ENCODE measurements around the gene DECR2.

The DECR2 gene

GRCh38 chr16:426906-427249, 25.2 kb downstream of the DECR2 start:
- H3K79me2 ChIP-seq = peaks cover 26% of the 10 kb centered on the region
- peak overlapping the region; percentile 79 for H3K4me3 ChIP-seq (ENCODE audit: low read depth, low read length)
- no peaks in the 10 kb centered on the region for H3K9me3 ChIP-seq (ENCODE audit: control insufficient read depth, low read length)
- H3K4me1 ChIP-seq = peaks cover 8% of the 10 kb centered on the region
- H3K27ac ChIP-seq = peak overlapping the region; percentile 30
- no peaks in the 10 kb centered on the region for H3K36me3 ChIP-seq (ENCODE audit: control insufficient read depth, insufficient read depth, low read length)
- peak overlapping the region; percentile 95 for H3K4me2 ChIP-seq (ENCODE audit: low read length)
- no peak overlapping the region for H3K9ac ChIP-seq
- H3K27me3 ChIP-seq (ENCODE audit: control insufficient read depth, insufficient read depth, low read length) = no peaks in the 10 kb centered on the region
- no peak for TF ChIP-seq CTCF (IDR thresholded peaks at IDR 0.05)
- peak overlapping the region; percentile 47 for H2AFZ ChIP-seq

GRCh38 chr16:427250-427649, 25.6 kb downstream of the DECR2 start:
- Histone ChIP-seq H3K27ac (peak overlapping the region; percentile 30), H3K4me1 (peaks cover 8% of the 10 kb centered on the region), H3K27me3 (ENCODE audit: control insufficient read depth, insufficient read depth, low read length) (no peaks in the 10 kb centered on the region)

GRCh38 chr16:430904-431303, 29.2 kb downstream of the DECR2 start:
- Histone ChIP-seq H3K36me3 (ENCODE audit: control insufficient read depth, insufficient read depth, low read length) (no peaks in the 10 kb centered on the region), H3K4me3 (ENCODE audit: low read depth, low read length) (no peak overlapping the region), H3K9me3 (ENCODE audit: control insufficient read depth, low read length) (no peaks in the 10 kb centered on the region), H3K9ac (no peak overlapping the region), H3K4me1 (peaks cover 8% of the 10 kb centered on the region), H3K4me2 (ENCODE audit: low read length) (no peak overlapping the region), H2AFZ (no peak overlapping the region), H3K79me2 (peaks cover 29% of the 10 kb centered on the region), H3K27ac (no peak overlapping the region), H3K27me3 (ENCODE audit: control insufficient read depth, insufficient read depth, low read length) (no peaks in the 10 kb centered on the region)
- no peak for TF ChIP-seq CTCF (IDR thresholded peaks at IDR 0.05)

More at GRCh38 chr16:427250-427649, 25.6 kb downstream of the DECR2 start:
- Histone ChIP-seq H3K36me3 (ENCODE audit: control insufficient read depth, insufficient read depth, low read length) (no peaks in the 10 kb centered on the region), H2AFZ (peak overlapping the region; percentile 47), H3K9me3 (ENCODE audit: control insufficient read depth, low read length) (no peaks in the 10 kb centered on the region), H3K4me3 (ENCODE audit: low read depth, low read length) (peak overlapping the region; percentile 79), H3K4me2 (ENCODE audit: low read length) (peak overlapping the region; percentile 95), H3K79me2 (peaks cover 28% of the 10 kb centered on the region), H3K9ac (no peak overlapping the region)
- no peak for TF ChIP-seq CTCF (IDR thresholded peaks at IDR 0.05)

GRCh38 chr16:440627-441026, 38.9 kb downstream of the DECR2 start:
- no peak overlapping the region for H3K4me3 ChIP-seq (ENCODE audit: low read depth, low read length)
- H3K9ac ChIP-seq = no peak overlapping the region
- peaks cover 57% of the 10 kb centered on the region for H3K79me2 ChIP-seq
- H3K27me3 ChIP-seq (ENCODE audit: control insufficient read depth, insufficient read depth, low read length) = no peaks in the 10 kb centered on the region
- no peaks in the 10 kb centered on the region for H3K9me3 ChIP-seq (ENCODE audit: control insufficient read depth, low read length)
- H3K4me2 ChIP-seq (ENCODE audit: low read length) = no peak overlapping the region
- TF ChIP-seq CTCF (IDR thresholded peaks at IDR 0.05) = no peak
- H2AFZ ChIP-seq = no peak overlapping the region
- no peak overlapping the region for H3K27ac ChIP-seq
- no peaks in the 10 kb centered on the region for H3K4me1 ChIP-seq
- no peaks in the 10 kb centered on the region for H3K36me3 ChIP-seq (ENCODE audit: control insufficient read depth, insufficient read depth, low read length)

- no peak overlapping the region for H3K9ac ChIP-seq
- no peak for TF ChIP-seq CTCF (IDR thresholded peaks at IDR 0.05)
- peaks cover 60% of the 10 kb centered on the region for H3K79me2 ChIP-seq
Measured at GRCh38 chr16:441447-441846, 39.8 kb downstream of the DECR2 start.

More at GRCh38 chr16:441447-441846, 39.8 kb downstream of the DECR2 start:
- no peaks in the 10 kb centered on the region for H3K4me1 ChIP-seq
- H3K4me3 ChIP-seq (ENCODE audit: low read depth, low read length) = no peak overlapping the region
- H3K4me2 ChIP-seq (ENCODE audit: low read length) = no peak overlapping the region
- H3K27ac ChIP-seq = no peak overlapping the region
- no peaks in the 10 kb centered on the region for H3K36me3 ChIP-seq (ENCODE audit: control insufficient read depth, insufficient read depth, low read length)
- H3K27me3 ChIP-seq (ENCODE audit: control insufficient read depth, insufficient read depth, low read length) = no peaks in the 10 kb centered on the region
- H2AFZ ChIP-seq = no peak overlapping the region
- no peaks in the 10 kb centered on the region for H3K9me3 ChIP-seq (ENCODE audit: control insufficient read depth, low read length)
